Keratinocyte (primary cell): ENCODE measurements around the gene EFCAB12.

ENCODE experiments used
- EZH2 ChIP-seq: IDR thresholded peaks from one replicate; pipeline ENCODE4 v1.6.1; 2012; ENCODE audit warnings: inconsistent platforms, mild to moderate bottlenecking, low read length, moderate library complexity
- TF ChIP-seq, protein P1 (sequence below), 3 experiments: IDR thresholded peaks in 1 of 3; conservative IDR thresholded peaks in 1 of 3; optimal IDR thresholded peaks in 1 of 3; 2 replicates in 2 of 3; 3 replicates in 1 of 3; pipeline versions ENCODE3 to v1.5.1; 2011; ENCODE audit warnings: low read length in 3 of 3, mild to moderate bottlenecking in 3 of 3, moderate library complexity in 2 of 3, control low read depth in 1 of 3, inconsistent platforms in 1 of 3; ENCODE audit not compliant: insufficient read depth in 2 of 3; ENCODE audit errors: extremely low read depth in 1 of 3

DNA sequence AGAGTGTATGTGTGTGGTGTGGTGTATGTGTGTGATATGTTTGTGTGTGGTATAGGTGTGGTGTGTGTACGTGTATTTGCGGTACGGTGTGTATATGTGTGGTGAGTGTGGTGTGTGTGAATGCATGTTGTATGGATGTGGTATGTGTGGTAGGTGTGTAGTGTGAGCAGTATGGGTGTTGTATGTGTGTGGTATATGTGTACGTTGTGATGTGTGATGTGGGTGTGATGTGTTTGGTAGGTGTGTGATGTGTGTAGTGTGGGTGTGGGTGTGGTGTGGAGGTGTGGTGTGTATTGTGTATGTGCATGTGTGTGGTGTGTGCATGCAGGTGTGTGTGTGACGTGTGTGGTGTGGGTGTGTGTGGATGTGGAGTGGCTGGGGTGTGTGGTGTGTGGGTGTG, 58.7 kb downstream of the EFCAB12 start:
- TF ChIP-seq, protein P1, sequence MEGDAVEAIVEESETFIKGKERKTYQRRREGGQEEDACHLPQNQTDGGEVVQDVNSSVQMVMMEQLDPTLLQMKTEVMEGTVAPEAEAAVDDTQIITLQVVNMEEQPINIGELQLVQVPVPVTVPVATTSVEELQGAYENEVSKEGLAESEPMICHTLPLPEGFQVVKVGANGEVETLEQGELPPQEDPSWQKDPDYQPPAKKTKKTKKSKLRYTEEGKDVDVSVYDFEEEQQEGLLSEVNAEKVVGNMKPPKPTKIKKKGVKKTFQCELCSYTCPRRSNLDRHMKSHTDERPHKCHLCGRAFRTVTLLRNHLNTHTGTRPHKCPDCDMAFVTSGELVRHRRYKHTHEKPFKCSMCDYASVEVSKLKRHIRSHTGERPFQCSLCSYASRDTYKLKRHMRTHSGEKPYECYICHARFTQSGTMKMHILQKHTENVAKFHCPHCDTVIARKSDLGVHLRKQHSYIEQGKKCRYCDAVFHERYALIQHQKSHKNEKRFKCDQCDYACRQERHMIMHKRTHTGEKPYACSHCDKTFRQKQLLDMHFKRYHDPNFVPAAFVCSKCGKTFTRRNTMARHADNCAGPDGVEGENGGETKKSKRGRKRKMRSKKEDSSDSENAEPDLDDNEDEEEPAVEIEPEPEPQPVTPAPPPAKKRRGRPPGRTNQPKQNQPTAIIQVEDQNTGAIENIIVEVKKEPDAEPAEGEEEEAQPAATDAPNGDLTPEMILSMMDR (optimal IDR thresholded peaks at IDR 0.05 in 1 of 3, IDR thresholded peaks at IDR 0.05 in 1 of 3, conservative IDR thresholded peaks at IDR 0.05 in 1 of 3; ENCODE audit: extremely low read depth in 1 of 3, insufficient read depth in 2 of 3, low read length in 3 of 3), result no peak
- TF ChIP-seq EZH2, result no peak
